CD4-positive, alpha-beta T cell treated with Interleukin-15 for 1 hour (primary cell): ENCODE measurements around the gene HCLS1.
"Not testable (repeated sequence)": the region's sequence is repeated elsewhere in the genome, so short reads cannot be mapped to it uniquely, and the experiment has no call there.

Source experiments
- DNase-seq: peaks from one replicate; pipeline ENCODE4 v3.0.0-alpha.2; 2020

Gene HCLS1

GRCh38 chr3:121654493-121655385, 6.0 kb downstream of the HCLS1 start:
- no peak for DNase-seq

DNA sequence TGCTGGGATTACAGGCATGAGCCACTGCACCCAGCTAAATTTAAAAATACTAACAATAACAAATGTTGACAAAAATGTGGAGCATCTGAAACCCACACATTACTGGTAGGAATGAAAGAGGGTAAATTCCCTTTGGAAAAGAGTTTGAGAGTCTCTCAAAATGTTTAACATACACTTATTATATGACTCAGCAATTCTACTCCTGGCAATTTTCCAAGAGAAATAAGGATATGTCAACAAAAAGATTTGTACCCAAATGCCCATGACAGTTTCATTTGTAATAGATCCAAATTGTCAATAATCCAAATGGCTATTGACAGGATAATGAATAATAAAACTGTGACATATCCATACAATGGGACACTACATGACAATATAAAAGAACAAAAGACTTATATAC, 9.0 kb downstream of the HCLS1 start:
- DNase-seq, result no peak

DNA sequence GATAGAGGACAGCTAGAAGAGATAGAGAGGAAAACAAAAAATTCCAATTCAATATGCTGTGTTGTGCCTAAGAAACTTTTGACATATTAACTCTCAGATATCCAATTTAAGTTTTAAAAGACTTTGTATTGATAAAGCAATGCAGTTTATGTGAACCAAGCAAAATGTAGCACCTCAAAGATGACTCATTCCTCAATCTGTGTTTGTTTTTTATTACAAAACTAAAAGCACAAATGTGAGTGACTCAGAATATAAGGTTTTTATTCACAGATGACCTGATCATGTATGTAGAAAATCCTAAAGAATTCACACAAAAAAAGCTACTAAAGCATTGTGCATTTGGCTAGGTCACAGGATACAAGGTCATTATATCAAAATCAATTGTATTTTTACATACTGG, 11.1 kb downstream of the HCLS1 start:
- DNase-seq, result no peak

DNA sequence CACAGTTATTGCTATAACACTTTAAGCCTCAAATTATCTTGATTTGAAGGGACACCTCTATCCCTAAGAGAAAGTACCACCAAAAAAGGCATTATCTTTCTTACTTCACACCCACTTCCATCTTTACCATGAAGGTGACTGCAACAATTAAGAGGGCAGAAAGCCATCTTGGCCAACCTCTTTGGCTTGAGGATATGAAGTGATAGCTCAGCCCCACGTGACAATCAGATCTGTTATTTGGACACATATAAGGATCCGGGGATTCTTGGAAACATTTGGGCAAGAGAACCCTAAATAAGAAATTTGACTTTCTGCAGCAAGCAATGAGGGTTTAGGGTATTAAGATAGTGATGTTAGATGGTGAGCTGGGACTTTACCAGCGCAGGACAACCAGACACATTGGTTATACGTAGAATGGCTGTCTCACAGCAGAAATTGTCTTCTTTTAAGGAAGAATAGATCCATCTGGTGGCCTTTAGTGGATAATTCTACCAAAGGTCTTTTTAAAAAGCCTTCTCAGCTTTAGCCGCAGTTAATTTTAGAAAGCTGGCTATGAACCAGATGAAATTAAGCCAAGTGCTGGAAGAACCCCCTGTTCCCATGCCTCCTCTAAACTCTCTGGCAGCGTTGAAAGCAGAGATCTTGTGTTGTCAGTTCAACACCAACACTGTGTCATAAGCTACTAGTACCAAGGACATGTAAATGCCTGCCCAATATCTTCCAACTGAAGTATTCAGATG, 12.3 kb downstream of the HCLS1 start:
- no peak for DNase-seq

DNA sequence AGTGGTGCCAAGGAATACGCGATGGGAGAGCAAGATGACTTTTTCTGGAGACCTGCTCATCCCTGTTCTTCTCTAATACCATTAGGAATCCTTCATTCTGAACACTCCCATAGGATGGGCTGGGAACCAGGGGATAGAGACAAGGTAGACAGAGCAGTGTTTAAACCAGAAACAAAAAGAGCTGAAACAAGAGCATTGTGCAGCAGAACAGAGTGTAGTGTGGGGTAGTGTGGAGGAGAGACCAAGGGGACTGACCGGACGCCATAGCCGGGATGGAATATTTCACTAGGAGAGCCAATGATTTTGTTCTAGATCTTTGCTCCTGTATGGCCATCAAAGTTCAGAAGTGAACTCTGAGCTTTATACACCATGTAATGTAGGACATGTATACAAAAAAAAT, 15.6 kb downstream of the HCLS1 start:
- no peak for DNase-seq

DNA sequence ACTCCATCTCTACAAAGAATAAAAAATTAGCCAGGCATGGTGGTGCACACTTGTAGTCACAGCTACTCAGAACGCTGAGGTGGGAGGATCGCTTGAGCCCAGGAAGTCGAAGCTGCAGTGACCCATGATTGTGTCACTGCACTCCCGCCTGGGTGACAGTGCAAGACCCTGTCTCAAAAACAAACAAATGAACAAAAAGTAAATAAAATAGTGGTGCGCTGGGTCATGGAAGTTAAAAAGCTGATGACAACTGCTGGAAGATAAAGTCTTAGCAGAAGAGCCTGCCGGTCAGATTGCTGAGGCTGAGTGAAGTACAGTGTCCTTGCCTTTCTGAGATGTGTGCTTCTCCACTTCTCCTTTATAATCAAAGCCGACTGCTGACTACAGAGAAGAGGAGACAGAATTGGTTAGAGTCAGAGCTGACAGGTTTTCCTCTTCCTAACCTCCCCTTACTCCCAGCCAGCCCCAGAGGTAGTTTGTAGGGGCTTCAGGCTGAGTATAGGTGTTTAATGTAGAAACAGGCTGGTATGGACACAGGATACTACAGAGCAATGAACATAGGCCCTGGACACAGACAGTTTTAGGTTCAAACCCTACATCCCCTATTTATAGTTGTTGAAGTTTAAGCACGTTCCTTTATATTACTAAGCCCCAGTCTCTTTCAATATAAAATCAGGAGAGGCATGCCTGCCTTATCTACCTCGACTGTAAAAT, 17.9 kb downstream of the HCLS1 start:
- DNase-seq, result no peak

- no peak for DNase-seq
Observed at GRCh38 chr3:121641127-121641526, 19.6 kb downstream of the HCLS1 start.

DNA sequence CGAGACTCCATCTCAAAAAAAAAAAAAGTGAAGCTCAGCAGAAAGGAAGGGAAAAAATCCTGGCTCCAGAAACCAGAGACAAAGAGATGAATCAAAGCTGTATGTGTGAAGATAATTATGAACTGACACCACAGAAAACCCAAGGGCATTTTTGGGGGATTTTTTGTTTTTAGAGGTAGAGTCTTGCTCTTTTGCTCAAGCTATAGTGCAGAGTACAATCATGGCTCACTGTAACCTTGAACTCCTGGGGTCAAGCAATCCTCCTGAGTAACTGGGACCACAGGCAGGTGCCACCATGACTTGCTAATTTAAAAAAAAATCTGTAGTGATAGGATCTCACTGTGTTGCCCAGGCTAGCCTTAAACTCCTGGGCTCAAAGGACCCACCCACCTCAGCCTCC, 22.8 kb downstream of the HCLS1 start:
- DNase-seq, result no peak

- no peak for DNase-seq
Observed at GRCh38 chr3:121630355-121630754, 30.3 kb downstream of the HCLS1 start.

DNA sequence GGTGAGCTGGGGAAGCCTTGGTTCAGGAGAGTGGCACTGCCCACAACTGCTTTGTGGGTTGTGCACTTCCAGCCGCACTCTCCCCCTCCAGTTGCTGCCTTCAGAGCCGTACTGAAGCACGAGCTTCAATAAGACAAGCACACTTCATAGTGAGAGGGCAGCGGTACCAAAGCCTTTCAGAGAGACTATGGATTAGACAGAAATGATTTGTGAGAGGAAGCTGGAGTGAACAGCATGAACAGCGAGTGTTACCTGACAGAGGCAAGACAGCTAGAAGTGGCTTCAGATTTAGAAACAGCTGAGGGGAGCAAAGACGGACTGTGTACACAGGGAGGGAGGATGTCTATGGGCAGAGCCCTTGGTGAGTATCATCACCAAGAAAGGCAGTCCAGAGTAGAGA, 31.1 kb downstream of the HCLS1 start:
- DNase-seq, result no peak

DNA sequence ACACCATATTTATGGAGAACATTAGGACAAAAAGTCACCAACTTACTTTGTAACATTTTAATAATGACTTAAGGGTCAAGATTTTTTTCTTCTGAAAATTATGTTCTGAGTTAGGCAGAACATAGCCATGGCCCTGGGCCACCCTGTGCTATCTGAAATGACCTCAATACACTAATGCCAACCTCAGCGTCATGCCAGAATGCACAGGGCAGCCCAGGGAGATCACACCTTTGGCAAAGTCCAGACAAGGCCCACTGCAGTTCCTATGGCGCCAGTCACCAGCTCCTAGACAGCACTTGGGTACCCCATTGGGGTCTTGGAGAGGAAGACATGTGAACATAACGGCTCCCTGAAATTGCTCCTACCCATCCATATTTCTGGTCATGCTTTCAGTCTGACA, 33.1 kb downstream of the HCLS1 start:
- no peak for DNase-seq

DNA sequence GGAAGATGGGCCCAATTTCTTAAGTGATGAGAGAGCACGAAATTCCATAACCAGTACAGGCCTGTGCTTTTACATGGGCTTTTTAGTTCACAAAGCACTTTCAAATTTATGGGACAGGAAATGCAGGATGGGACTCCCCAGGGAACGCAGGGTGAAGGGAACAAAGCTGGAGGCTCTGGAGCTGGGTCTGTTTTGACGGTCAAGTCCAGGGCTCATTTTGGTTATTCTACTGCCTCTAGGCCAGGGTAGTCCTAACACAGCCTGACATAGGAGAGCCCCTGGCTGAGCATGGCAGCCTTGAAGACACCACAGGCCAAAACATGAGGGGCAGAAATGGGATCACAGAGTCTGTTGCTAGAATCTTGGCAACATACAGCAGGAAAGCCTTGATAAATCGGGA, 33.5 kb downstream of the HCLS1 start:
- DNase-seq, result no peak

DNA sequence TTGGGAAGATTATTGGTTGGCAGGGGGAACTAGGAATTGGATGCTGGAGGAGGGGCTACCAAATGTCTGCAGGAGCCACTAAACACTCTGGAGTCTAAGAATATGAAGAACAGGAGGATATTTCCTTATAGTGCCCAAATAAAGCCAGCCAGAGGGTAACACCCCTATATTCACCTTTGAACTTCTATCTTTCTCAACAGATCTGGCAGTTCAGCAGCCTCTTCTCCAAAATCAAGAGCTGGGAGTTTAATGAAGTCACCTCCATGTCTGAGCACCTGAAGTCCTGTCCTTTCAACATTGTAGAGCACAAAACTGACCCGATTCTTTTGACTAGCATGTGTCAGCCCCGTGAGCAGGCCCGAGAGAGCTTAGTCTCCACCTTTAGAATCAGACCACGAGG, 34.2 kb downstream of the HCLS1 start:
- DNase-seq, result no peak

DNA sequence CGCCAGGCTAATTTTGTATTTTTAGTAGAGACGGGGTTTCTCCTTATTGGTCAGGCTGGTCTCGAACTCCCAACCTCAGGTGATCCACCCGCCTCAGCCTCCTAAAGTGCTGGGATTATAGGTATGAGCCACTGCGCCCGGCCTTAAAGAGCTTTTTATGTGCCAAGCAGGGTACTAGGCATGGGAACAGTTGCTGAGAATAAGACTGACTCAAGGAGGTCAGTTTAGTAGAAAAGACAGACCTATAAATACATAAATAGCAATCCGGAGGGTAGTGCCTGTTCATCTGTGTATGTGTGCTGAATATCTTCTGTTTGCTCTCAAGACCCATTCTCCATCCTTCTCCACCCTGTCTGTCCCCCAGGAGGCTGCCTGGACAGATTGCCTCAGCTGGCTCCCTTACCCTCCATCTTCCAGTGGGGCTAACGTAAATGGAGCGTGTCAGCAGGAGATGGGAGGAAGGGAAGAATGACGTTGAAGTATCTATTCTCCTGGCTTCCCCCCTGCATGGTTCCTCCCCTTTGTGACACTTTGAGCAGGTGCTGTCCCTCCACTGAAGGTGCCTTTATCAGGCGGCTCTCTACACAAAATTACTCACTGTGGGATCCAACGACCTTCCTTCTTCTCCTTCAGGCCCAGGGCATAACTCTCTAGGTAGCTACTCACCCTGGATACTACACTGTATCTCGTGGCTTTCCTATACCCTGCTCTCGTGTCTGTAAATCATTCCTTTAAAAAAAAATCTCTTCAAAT, 36.4 kb downstream of the HCLS1 start:
- DNase-seq, result no peak

GRCh38 chr3:121621491-121621890, 39.2 kb downstream of the HCLS1 start:
- DNase-seq, result no peak

- no peak for DNase-seq
Observed at GRCh38 chr3:121619691-121620090, 41.0 kb downstream of the HCLS1 start.

DNA sequence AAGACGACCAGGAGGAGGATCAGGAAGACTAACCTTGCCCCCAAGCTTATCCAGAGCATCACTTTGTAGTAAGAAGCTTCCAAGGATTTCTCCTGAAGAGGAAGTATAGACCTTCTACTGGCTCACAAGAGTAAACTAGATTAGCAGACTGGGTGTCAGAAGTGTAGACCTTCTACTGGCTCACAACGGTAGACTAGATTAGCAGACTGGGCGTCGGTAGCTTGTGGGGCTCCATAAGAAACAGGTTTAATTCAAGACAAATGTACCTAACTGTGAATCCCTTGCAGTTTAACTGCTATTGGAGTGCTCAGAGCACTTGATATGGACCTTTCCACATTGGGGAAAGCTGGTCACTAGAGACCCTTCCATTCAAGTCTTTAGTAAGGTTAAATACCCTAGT, 54.6 kb downstream of the HCLS1 start:
- no peak for DNase-seq

- no peak for DNase-seq
Observed at GRCh38 chr3:121604759-121605158, 55.9 kb downstream of the HCLS1 start.

DNA sequence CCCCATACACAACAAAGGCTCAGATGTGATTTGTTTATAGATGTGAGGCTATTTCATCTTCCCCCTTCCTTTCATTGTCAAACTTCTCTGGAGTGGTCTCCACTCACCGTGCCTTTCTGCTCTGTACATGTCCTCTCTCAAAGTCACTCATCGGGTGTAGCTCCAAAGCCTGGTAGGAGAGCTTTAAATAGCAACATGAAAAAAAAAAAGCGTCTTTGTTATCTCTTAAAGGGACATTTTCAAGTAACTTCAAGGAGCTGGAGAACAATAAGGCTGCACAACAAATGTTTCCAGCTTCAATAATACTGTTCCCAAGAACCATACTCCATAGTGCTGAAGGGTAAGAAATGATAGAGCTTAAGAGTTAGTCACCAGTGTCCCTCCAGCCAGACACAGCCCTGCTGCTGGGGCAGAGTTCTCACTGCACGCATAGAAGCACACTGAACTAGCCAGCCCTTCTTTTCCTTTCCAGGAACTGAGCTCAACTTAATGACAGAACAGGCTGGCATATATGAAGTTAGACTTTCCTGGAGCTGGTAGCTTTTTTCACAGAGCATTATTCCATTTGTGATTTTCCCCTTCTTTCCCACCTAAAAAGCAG, 59.4 kb downstream of the HCLS1 start:
- DNase-seq, result no peak

DNA sequence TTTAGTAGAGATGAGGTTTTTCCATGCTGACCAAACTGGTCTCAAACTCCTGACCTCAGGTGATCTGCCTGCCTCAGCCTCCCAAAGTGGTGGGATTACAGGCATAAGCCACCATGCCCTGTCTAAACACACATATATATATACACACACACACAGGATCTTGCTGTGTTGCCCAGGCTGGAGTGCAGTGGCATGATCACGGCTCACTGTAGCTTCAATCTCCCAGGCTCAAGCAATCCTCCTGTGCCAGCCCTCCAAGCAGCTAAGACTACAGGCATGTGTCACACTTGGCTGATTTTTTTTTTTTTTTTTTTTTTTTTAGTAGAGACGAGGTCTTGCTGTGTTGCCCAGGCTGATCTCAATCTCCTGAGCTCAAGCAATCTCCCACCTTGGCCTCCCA, 60.8 kb downstream of the HCLS1 start:
- not testable (repeated sequence) for DNase-seq

DNA sequence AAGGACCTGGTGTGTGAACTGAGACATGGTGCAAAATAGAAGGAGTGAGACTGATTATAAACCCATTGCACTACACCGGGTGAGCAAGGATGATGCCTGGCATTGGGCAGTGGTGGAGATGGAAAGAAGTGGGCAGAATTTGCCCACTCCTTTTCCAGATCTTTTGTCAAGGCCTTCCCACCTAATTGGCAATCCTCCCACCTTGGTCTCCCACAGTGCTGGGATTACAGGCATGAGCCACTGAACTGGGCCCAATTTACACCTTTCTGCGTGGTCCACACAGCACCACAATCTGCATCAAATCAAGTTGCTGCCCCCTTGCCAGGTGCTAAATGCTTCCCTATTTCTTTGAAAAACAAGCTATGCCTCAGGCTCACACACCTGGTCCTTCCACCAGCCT, 62.1 kb downstream of the HCLS1 start:
- DNase-seq, result no peak

DNA sequence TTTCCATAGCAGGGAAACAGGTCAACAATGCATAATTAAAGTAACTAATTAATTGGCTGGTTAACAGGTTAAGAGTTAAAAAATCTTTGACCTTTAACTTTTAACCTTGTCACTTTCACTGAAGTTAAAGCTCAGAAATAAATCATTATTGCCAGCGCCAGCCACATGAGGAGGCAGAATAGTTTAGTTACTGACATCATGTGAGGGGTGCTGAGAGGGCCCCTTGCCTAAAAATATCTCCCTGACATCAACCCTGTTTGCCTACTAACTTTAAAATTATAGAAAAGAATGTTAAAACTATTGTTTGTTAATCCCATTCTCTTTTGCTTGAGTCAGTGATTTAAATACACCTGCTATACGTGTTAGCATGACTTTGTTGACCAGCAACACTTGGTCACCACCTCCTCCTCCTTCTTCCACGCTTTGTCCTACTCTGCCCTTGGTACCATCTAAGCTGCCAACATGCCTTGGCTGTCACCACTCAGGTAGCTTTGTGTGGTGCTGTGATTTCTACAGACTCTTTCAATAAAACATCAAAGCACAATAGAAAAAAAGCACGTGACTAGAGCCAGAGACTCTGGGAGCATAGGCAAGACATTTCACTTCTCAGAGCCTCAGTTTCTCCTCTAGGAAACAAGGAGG, 64.8 kb downstream of the HCLS1 start:
- no peak for DNase-seq
